Keratinocyte (primary cell): ENCODE results near the gene MYNN. TPM values are rescaled to one million over a fixed set of nuclear protein-coding genes. Genes with fewer than 3 reads are reported as not detected.

Source experiments
- DNase-seq: peaks from one replicate; pipeline ENCODE4 v3.0.0-alpha.2; 2011; ENCODE audit warnings: low read depth, missing footprints, low spot score
- FAIRE-seq: peaks from 2 replicates; lab custom pipeline; 2011; peaks lifted over from hg19 to GRCh38; lab: Jason Lieb, UNC
- H2AFZ ChIP-seq: 2 replicates; pipeline ENCODE4 v1.6.0; 2012; ENCODE audit warnings: low read length, control low read depth, inconsistent platforms; ENCODE audit not compliant: control insufficient read depth
- H3K27ac ChIP-seq: 2 replicates; pipeline ENCODE4 v1.5.1; 2011; ENCODE audit warnings: low read length; ENCODE audit not compliant: control insufficient read depth, insufficient read depth
- H3K27me3 ChIP-seq: 3 replicates; pipeline ENCODE4 v1.6.0; 2011; ENCODE audit warnings: low read length; ENCODE audit not compliant: control insufficient read depth, insufficient read depth; ENCODE audit errors: extremely low read depth
- H3K36me3 ChIP-seq, 2 experiments: 2 replicates in 1 of 2; 3 replicates in 1 of 2; pipeline ENCODE4 v1.5.1; 2011; ENCODE audit warnings: low read length in 2 of 2, mild to moderate bottlenecking in 1 of 2; ENCODE audit not compliant: control insufficient read depth in 2 of 2, insufficient read depth in 2 of 2; ENCODE audit errors: extremely low read depth in 1 of 2
- H3K4me1 ChIP-seq: 3 replicates; pipeline ENCODE4 v1.5.1; 2011; ENCODE audit warnings: low read length; ENCODE audit not compliant: control insufficient read depth, insufficient read depth; ENCODE audit errors: extremely low read depth
- H3K4me2 ChIP-seq: 3 replicates; pipeline ENCODE4 v1.6.0; 2011; ENCODE audit warnings: low read depth, low read length; ENCODE audit not compliant: control insufficient read depth, insufficient read depth; ENCODE audit errors: extremely low read depth
- H3K4me3 ChIP-seq, 3 experiments: fragments of 200-600 bp in 1 of 3; sonication (generic) in 1 of 3; 2 replicates in 2 of 3; 3 replicates in 1 of 3; pipeline ENCODE4 v1.5.1; 2011 to 2016; ENCODE audit warnings: low read length in 3 of 3, mild to moderate bottlenecking in 3 of 3, control low read depth in 2 of 3, inconsistent platforms in 1 of 3, low read depth in 1 of 3, mixed read lengths in 1 of 3, mixed run types in 1 of 3, moderate library complexity in 1 of 3; ENCODE audit not compliant: control insufficient read depth in 2 of 3, insufficient read depth in 2 of 3; ENCODE audit errors: extremely low read depth in 1 of 3
- H3K79me2 ChIP-seq: 2 replicates; pipeline ENCODE4 v1.6.0; 2012; ENCODE audit warnings: low read length; ENCODE audit not compliant: control insufficient read depth, insufficient read depth
- H3K9ac ChIP-seq: 3 replicates; pipeline ENCODE4 v1.6.0; 2011; ENCODE audit warnings: low read length; ENCODE audit not compliant: control insufficient read depth, insufficient read depth; ENCODE audit errors: extremely low read depth
- H3K9me1 ChIP-seq: 3 replicates; pipeline ENCODE4 v1.6.0; 2011; ENCODE audit warnings: low read length; ENCODE audit not compliant: control insufficient read depth, insufficient read depth; ENCODE audit errors: extremely low read depth
- H3K9me3 ChIP-seq: 2 replicates; pipeline ENCODE4 v1.5.1; 2012; ENCODE audit warnings: low read depth, low read length; ENCODE audit not compliant: control insufficient read depth
- H4K20me1 ChIP-seq: 3 replicates; pipeline ENCODE4 v1.6.0; 2011; ENCODE audit warnings: low read length; ENCODE audit not compliant: control insufficient read depth, insufficient read depth; ENCODE audit errors: extremely low read depth
- CTCF ChIP-seq, 3 experiments: IDR thresholded peaks in 1 of 3; conservative IDR thresholded peaks in 1 of 3; optimal IDR thresholded peaks in 1 of 3; 2 replicates in 2 of 3; 3 replicates in 1 of 3; pipeline versions ENCODE3 to v1.5.1; 2011; ENCODE audit warnings: low read length in 3 of 3, mild to moderate bottlenecking in 3 of 3, moderate library complexity in 2 of 3, control low read depth in 1 of 3, inconsistent platforms in 1 of 3; ENCODE audit not compliant: insufficient read depth in 2 of 3; ENCODE audit errors: extremely low read depth in 1 of 3
- EZH2 ChIP-seq: IDR thresholded peaks from one replicate; pipeline ENCODE4 v1.6.1; 2012; ENCODE audit warnings: inconsistent platforms, mild to moderate bottlenecking, low read length, moderate library complexity
- dilution Hi-C: fragments of 300-500 bp; cut with MboI; formaldehyde crosslinking; loops from one replicate; pipeline ENCODE4 v1.7.0; 2020; ENCODE audit warnings: low sequenced_read_pairs; ENCODE audit not compliant: extremely low pct_ligation_motif_present
- polyA plus RNA-seq, 5 experiments: library from polyadenylated mRNA; depleted of rRNA in 3 of 5; stranded (reverse) in 3 of 5; stranded (forward) in 1 of 5; unstranded in 1 of 5; fragments of >200 nt; gene quantifications; 1 replicate in 1 of 5; 2 replicates in 3 of 5; 3 replicates in 1 of 5; pipeline versions ENCODE4 v1.2.1 to v1.2.3, GENCODE V29; 2011 to 2012; ENCODE audit warnings: missing spikeins in 2 of 5, low read depth in 1 of 5, low replicate concordance in 1 of 5

MYNN gene
- polyA plus RNA-seq, 1 donor (not counting 4 experiments of a cell fraction or from before 2014, with no cell fraction given), result 16.9 TPM

DNA sequence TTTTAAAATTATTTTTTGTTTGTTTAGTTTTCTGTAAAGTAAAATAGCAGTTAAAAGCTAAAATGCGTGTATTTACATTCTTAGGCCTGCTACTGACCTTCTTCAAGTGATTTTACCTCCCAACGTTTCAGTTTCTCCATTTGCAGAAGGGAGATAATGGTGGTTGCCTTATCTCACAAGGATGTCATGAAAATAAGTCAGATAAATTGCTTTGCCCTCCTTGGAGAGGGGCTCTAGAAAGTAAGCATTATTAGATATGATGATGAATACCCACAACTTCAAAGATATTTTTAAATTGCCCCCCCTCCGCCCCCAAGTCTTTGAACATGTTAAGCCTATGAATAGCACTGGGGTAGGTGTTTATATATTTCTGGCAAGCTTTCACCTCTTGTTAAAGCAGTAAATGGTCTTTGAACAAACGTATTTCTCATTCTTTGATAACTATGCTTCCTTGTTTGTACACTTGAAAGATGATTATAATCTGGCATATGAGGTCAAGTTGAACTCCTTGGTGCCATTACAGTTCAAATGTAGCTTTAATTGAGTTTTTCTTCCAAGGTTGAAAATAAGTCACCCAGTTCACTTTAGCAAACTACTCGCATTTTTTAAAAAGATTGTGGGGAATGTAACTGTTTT is 14.7 kb upstream of the MYNN start:
- Histone ChIP-seq H3K36me3 (no peaks in the 10 kb centered on the region), H3K9me3 (peaks cover 2% of the 10 kb centered on the region), H3K27ac (peak overlapping the region; percentile 2), H3K9me1 (peaks cover 2% of the 10 kb centered on the region), H3K79me2 (no peaks in the 10 kb centered on the region), H2AFZ (no peak overlapping the region), H3K27me3 (no peaks in the 10 kb centered on the region), H3K9ac (no peak overlapping the region), H4K20me1 (no peaks in the 10 kb centered on the region), H3K4me2 (no peak overlapping the region), H3K4me1 (peaks cover 30% of the 10 kb centered on the region), H3K4me3 (no peak overlapping the region)
- dilution Hi-C loops, result no loop called here
- DNase-seq (no peak), FAIRE-seq (no peak)
- TF ChIP-seq EZH2, result no peak

- Histone ChIP-seq H3K9me3 (peaks cover 2% of the 10 kb centered on the region), H3K4me3 (no peak overlapping the region), H3K4me2 (peak overlapping the region; percentile 36), H3K79me2 (no peaks in the 10 kb centered on the region), H4K20me1 (no peaks in the 10 kb centered on the region), H3K9ac (no peak overlapping the region), H3K4me1 (peaks cover 32% of the 10 kb centered on the region), H3K27ac (peak overlapping the region; percentile 61), H2AFZ (no peak overlapping the region), H3K27me3 (no peaks in the 10 kb centered on the region), H3K9me1 (peaks cover 2% of the 10 kb centered on the region), H3K36me3 (no peaks in the 10 kb centered on the region)
- TF ChIP-seq EZH2, result no peak
- no peak for TF ChIP-seq CTCF (optimal IDR thresholded peaks at IDR 0.05 in 1 of 3, IDR thresholded peaks at IDR 0.05 in 1 of 3, conservative IDR thresholded peaks at IDR 0.05 in 1 of 3; ENCODE audit: extremely low read depth in 1 of 3, insufficient read depth in 2 of 3, low read length in 3 of 3)
- DNase-seq, result peak; percentile 63
- dilution Hi-C loops, result no loop called here
- FAIRE-seq, result peak; percentile 82
These were observed 13.9 kb upstream of the MYNN start for GRCh38 chr3:169759256-169759655.

DNA sequence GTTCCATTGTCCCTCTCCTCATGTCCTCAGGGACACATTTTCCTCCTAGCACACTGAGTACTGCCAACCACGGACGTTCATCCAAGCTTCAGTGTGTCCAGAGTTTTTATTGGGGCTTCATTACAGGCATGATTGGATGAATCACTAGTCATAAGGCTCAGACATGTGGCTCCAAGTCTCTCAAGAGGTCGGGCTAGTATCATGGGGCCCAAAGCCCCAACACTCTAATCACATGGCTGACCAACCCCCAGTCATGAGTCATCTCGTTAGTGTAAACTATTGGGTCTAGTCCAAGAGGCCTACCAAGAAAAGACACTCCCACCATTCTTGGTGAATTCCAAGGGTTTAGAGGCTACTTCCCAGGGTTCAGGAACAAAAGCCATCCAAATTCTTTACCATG is 12.7 kb upstream of the MYNN start:
- no peak for FAIRE-seq
- no peaks in the 10 kb centered on the region for H3K9me1 ChIP-seq
- DNase-seq, result peak; percentile 25
- dilution Hi-C loops, result no loop called here
- no peak overlapping the region for H3K9ac ChIP-seq
- H4K20me1 ChIP-seq, result no peaks in the 10 kb centered on the region
- H3K36me3 ChIP-seq, result no peaks in the 10 kb centered on the region
- H3K27me3 ChIP-seq, result no peaks in the 10 kb centered on the region
- H3K4me2 ChIP-seq, result no peak overlapping the region
- TF ChIP-seq CTCF (optimal IDR thresholded peaks at IDR 0.05 in 1 of 3, IDR thresholded peaks at IDR 0.05 in 1 of 3, conservative IDR thresholded peaks at IDR 0.05 in 1 of 3; ENCODE audit: extremely low read depth in 1 of 3, insufficient read depth in 2 of 3, low read length in 3 of 3), result no peak
- no peak for TF ChIP-seq EZH2
- peaks cover 2% of the 10 kb centered on the region for H3K9me3 ChIP-seq
- H3K27ac ChIP-seq, result peak overlapping the region; percentile 19
- peaks cover 21% of the 10 kb centered on the region for H3K4me1 ChIP-seq
- no peak overlapping the region for H2AFZ ChIP-seq
- H3K4me3 ChIP-seq, result no peak overlapping the region
- H3K79me2 ChIP-seq, result no peaks in the 10 kb centered on the region
